Measurements from ENCODE around the gene TMEM269.

Gene TMEM269

GRCh38 chr1:42846257-42847110 lies 61.7 kb downstream of the TMEM269 start, which contains the start of gene ZNF691 (continued):
- TF ChIP-seq ZNF302 (tag by site-specific recombination; IDR thresholded peaks at IDR 0.05; ENCODE audit: low read depth) (no peak), ZNF571 (tag by site-specific recombination; IDR thresholded peaks at IDR 0.05) (no peak), PATZ1 (tag by site-specific recombination; IDR thresholded peaks at IDR 0.05) (peak; percentile 84), ZNF629 (tag by site-specific recombination; IDR thresholded peaks at IDR 0.05) (peak; percentile 11; the same call in 1 of the 2 replicates), ZNF600 (tag by site-specific recombination; IDR thresholded peaks at IDR 0.05) (peak; percentile 52), EGR2 (tag by site-specific recombination; IDR thresholded peaks at IDR 0.05; ENCODE audit: low read depth) (peak; percentile 60), ZNF518A (tag by site-specific recombination; conservative IDR thresholded peaks at IDR 0.05; ENCODE audit: low read depth) (peak; percentile 65), HOXC10 (CRISPR knock-in tag; IDR thresholded peaks at IDR 0.05) (0 out of 2 replicates have a peak, but pooled peaks have one; percentile 62), YY2 (tag by site-specific recombination; IDR thresholded peaks at IDR 0.05) (peak; percentile 39; the same call in 1 of the 2 replicates), ZNF792 (tag by site-specific recombination; IDR thresholded peaks at IDR 0.05) (no peak), FEZF1 (tag by site-specific recombination; IDR thresholded peaks at IDR 0.05) (no peak), ZNF610 (tag by site-specific recombination; IDR thresholded peaks at IDR 0.05; ENCODE audit: borderline replicate concordance) (peak; percentile 78; the same call in 1 of the 2 replicates), MZF1 (tag by site-specific recombination; IDR thresholded peaks at IDR 0.05; ENCODE audit: borderline replicate concordance) (no peak), ZNF311 (tag by site-specific recombination; IDR thresholded peaks at IDR 0.05; ENCODE audit: borderline replicate concordance) (no peak), ZNF155 (tag by site-specific recombination; IDR thresholded peaks at IDR 0.05) (no peak), ZNF560 (tag by site-specific recombination; IDR thresholded peaks at IDR 0.05; ENCODE audit: borderline replicate concordance) (0 out of 2 replicates have a peak, but pooled peaks have one; percentile 11), IKZF3 (tag by site-specific recombination; IDR thresholded peaks at IDR 0.05) (peak; percentile 66; the same call in 1 of the 2 replicates), SETDB1 (IDR thresholded peaks at IDR 0.05; ENCODE audit: insufficient read length, low read length) (peak; percentile 22), ZNF473 (tag by site-specific recombination; IDR thresholded peaks at IDR 0.05) (no peak), GLI4 (tag by site-specific recombination; IDR thresholded peaks at IDR 0.05) (peak; percentile 72; the same call in 1 of the 2 replicates)
- TF ChIP-seq, protein P1, sequence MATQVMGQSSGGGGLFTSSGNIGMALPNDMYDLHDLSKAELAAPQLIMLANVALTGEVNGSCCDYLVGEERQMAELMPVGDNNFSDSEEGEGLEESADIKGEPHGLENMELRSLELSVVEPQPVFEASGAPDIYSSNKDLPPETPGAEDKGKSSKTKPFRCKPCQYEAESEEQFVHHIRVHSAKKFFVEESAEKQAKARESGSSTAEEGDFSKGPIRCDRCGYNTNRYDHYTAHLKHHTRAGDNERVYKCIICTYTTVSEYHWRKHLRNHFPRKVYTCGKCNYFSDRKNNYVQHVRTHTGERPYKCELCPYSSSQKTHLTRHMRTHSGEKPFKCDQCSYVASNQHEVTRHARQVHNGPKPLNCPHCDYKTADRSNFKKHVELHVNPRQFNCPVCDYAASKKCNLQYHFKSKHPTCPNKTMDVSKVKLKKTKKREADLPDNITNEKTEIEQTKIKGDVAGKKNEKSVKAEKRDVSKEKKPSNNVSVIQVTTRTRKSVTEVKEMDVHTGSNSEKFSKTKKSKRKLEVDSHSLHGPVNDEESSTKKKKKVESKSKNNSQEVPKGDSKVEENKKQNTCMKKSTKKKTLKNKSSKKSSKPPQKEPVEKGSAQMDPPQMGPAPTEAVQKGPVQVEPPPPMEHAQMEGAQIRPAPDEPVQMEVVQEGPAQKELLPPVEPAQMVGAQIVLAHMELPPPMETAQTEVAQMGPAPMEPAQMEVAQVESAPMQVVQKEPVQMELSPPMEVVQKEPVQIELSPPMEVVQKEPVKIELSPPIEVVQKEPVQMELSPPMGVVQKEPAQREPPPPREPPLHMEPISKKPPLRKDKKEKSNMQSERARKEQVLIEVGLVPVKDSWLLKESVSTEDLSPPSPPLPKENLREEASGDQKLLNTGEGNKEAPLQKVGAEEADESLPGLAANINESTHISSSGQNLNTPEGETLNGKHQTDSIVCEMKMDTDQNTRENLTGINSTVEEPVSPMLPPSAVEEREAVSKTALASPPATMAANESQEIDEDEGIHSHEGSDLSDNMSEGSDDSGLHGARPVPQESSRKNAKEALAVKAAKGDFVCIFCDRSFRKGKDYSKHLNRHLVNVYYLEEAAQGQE (tag by site-specific recombination; IDR thresholded peaks at IDR 0.05), result peak; percentile 48; the same call in 1 of the 2 replicates
- TF ChIP-seq, protein P2, sequence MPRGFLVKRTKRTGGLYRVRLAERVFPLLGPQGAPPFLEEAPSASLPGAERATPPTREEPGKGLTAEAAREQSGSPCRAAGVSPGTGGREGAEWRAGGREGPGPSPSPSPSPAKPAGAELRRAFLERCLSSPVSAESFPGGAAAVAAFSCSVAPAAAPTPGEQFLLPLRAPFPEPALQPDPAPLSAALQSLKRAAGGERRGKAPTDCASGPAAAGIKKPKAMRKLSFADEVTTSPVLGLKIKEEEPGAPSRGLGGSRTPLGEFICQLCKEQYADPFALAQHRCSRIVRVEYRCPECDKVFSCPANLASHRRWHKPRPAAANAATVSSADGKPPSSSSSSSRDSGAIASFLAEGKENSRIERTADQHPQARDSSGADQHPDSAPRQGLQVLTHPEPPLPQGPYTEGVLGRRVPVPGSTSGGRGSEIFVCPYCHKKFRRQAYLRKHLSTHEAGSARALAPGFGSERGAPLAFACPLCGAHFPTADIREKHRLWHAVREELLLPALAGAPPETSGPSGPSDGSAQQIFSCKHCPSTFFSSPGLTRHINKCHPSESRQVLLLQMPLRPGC (tag by site-specific recombination; IDR thresholded peaks at IDR 0.05), result 0 out of 2 replicates have a peak, but pooled peaks have one; percentile 60
- TF ChIP-seq, protein P3, sequence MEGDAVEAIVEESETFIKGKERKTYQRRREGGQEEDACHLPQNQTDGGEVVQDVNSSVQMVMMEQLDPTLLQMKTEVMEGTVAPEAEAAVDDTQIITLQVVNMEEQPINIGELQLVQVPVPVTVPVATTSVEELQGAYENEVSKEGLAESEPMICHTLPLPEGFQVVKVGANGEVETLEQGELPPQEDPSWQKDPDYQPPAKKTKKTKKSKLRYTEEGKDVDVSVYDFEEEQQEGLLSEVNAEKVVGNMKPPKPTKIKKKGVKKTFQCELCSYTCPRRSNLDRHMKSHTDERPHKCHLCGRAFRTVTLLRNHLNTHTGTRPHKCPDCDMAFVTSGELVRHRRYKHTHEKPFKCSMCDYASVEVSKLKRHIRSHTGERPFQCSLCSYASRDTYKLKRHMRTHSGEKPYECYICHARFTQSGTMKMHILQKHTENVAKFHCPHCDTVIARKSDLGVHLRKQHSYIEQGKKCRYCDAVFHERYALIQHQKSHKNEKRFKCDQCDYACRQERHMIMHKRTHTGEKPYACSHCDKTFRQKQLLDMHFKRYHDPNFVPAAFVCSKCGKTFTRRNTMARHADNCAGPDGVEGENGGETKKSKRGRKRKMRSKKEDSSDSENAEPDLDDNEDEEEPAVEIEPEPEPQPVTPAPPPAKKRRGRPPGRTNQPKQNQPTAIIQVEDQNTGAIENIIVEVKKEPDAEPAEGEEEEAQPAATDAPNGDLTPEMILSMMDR (tag by site-specific recombination; IDR thresholded peaks at IDR 0.05), result peak; percentile 96
